Hepatocyte (in vitro differentiated cells): Measurements from ENCODE around the gene GUK1. TPM values are rescaled to one million over a fixed set of nuclear protein-coding genes. Genes with fewer than 3 reads are reported as not detected.

Experiments
- DNase-seq: peaks from one replicate; pipeline ENCODE4 v3.0.0-alpha.2; 2016; ENCODE audit warnings: low spot score
- H2AFZ ChIP-seq: fragments of 200-600 bp; sonication (generic); 2 replicates; pipeline ENCODE4 v1.6.0; 2016; ENCODE audit warnings: antibody characterized with exemption, mild to moderate bottlenecking
- H3K27ac ChIP-seq: fragments of 200-600 bp; sonication (generic); 2 replicates; pipeline ENCODE4 v1.5.1; 2016; ENCODE audit warnings: mild to moderate bottlenecking
- H3K27me3 ChIP-seq: fragments of 200-600 bp; sonication (generic); 2 replicates; pipeline ENCODE4 v1.6.1; 2016
- H3K36me3 ChIP-seq: fragments of 200-600 bp; sonication (generic); replicated peaks from 2 replicates; pipeline ENCODE4 v1.5.1; 2016; ENCODE audit warnings: low read depth; ENCODE audit not compliant: insufficient read depth
- H3K4me1 ChIP-seq: fragments of 200-600 bp; sonication (generic); 2 replicates; pipeline ENCODE4 v1.5.1; 2016; ENCODE audit warnings: mild to moderate bottlenecking, moderate library complexity; ENCODE audit not compliant: insufficient read depth
- H3K4me2 ChIP-seq: fragments of 200-600 bp; sonication (generic); 2 replicates; pipeline ENCODE4 v1.6.0; 2016
- H3K4me3 ChIP-seq: fragments of 200-600 bp; sonication (generic); 2 replicates; pipeline ENCODE4 v1.5.1; 2016; ENCODE audit warnings: mild to moderate bottlenecking
- H3K79me2 ChIP-seq: fragments of 200-600 bp; sonication (generic); 2 replicates; pipeline ENCODE4 v1.6.0; 2017; ENCODE audit warnings: mild to moderate bottlenecking
- H3K9me2 ChIP-seq: fragments of 200-600 bp; sonication (generic); replicated peaks from 2 replicates; pipeline ENCODE4 v1.6.0; 2017; ENCODE audit warnings: mild to moderate bottlenecking; ENCODE audit not compliant: insufficient read depth
- H3K9me3 ChIP-seq: fragments of 200-600 bp; sonication (generic); 2 replicates; pipeline ENCODE4 v1.5.1; 2016; ENCODE audit warnings: low read depth, mild to moderate bottlenecking
- H4K20me1 ChIP-seq: fragments of 200-600 bp; sonication (generic); 2 replicates; pipeline ENCODE4 v1.6.0; 2016; ENCODE audit warnings: mild to moderate bottlenecking; ENCODE audit not compliant: insufficient read depth, poor library complexity, severe bottlenecking
- CTCF ChIP-seq: fragments of 200-600 bp; sonication (generic); IDR thresholded peaks from 2 replicates; pipeline ENCODE4 v1.5.1; 2016; ENCODE audit warnings: antibody characterized with exemption, mild to moderate bottlenecking; ENCODE audit not compliant: poor library complexity
- EZH2 ChIP-seq: fragments of 200-600 bp; sonication (generic); IDR thresholded peaks from 2 replicates; pipeline ENCODE4 v1.6.1; 2016; ENCODE audit warnings: antibody characterized with exemption, mild to moderate bottlenecking, borderline replicate concordance
- EZH2phosphoT487 ChIP-seq: fragments of 200-600 bp; sonication (generic); IDR thresholded peaks from one replicate; pipeline ENCODE4 v1.6.1; 2018; ENCODE audit warnings: antibody characterized with exemption, mild to moderate bottlenecking, low read depth, moderate library complexity; ENCODE audit not compliant: unreplicated experiment, severe bottlenecking
- WGBS: methylation state at CpG from one replicate; pipeline ENCODE4 v1.1.6; 2016; ENCODE audit warnings: low lambda C conversion rate; ENCODE audit errors: missing lambda C conversion rate; 5-methylcytosine and 5-hydroxymethylcytosine counted together
- polyA plus RNA-seq: library from polyadenylated mRNA; unstranded; fragments of >200 nt; fragmentation: Nextera tagmentation; extraction: Ambion mirVana; gene quantifications from 2 replicates; pipeline ENCODE4 v1.2.1, GENCODE V29; 2016
- total RNA-seq: library from RNA; depleted of rRNA; stranded (reverse); fragments of >200 nt; gene quantifications from 2 replicates; pipeline ENCODE4 v1.2.3, GENCODE V29; 2014

The GUK1 gene
- total and polyA plus RNA-seq, 2 experiments from 2014 or later: 158 to 368 TPM

DNA sequence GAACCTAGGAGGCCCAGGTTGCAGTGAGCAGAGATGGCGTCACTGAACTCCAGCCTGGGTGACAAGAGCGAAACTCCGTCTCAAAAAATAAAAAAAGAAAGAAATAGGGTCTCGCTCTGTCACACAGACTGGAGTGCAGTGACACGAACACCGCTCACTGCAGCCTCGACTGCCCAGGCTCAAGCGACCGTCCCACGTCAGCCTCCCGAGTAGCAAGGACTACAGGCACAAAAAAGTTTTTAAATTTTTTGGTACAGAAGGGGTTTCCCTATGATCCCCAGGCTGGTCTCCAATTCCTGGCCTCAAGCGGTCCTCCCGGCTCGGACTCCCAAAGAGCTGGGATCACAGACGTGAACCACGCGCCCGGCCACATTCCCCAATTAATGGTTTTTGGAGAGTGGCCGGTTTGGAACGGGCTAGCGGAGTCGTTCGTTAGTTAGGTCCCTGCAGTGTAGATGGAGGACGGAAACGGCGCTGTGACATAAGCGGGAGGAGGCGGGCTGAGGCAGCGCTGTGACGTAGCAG, 611 bp upstream of the GUK1 start:
- WGBS: 27% methylated on average over 29 of the region's 30 CpGs
- H3K27ac ChIP-seq: peak overlapping the region; percentile 94
- H4K20me1 ChIP-seq: peaks cover 40% of the 10 kb centered on the region
- no peaks in the 10 kb centered on the region for H3K9me2 ChIP-seq
- no peak for DNase-seq
- peaks cover 15% of the 10 kb centered on the region for H3K4me1 ChIP-seq
- H3K4me2 ChIP-seq: peak overlapping the region; percentile 70
- H3K4me3 ChIP-seq: peak overlapping the region; percentile 30
- no peak for TF ChIP-seq EZH2
- TF ChIP-seq CTCF: no peak
- TF ChIP-seq EZH2phosphoT487: no peak
- H3K79me2 ChIP-seq: peaks cover 40% of the 10 kb centered on the region
- H3K36me3 ChIP-seq: no peaks in the 10 kb centered on the region
- peak overlapping the region; percentile 86 for H2AFZ ChIP-seq
- H3K9me3 ChIP-seq: no peaks in the 10 kb centered on the region
- no peaks in the 10 kb centered on the region for H3K27me3 ChIP-seq

DNA sequence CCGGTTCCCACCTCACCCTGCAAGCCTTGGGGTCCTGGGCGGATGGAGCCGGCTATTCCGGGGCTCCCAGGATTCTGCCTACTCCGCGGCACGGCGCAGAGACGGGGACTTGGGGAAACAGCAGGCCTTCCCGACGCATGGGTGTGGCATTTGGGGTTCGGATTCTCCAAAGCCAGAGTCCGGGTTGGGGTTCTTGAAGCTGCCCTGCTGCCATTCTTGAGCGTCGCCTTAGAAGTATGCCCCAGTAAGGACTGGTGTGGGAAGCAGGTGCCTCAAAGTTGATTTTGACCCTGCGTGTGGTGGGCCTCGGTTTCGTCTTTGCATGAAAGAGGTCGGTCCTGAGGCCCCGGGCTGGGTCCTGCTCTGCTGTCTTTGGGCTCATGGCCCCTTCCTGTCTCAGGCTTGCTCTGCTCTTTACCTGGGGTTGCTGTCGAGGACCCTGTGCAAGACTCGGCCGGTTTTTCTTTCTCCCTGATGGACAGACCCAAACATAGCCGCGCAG, 696 bp downstream of the GUK1 start:
- H2AFZ ChIP-seq: peak overlapping the region; percentile 60
- no peaks in the 10 kb centered on the region for H3K36me3 ChIP-seq
- TF ChIP-seq EZH2phosphoT487 (no peak), EZH2 (no peak), CTCF (no peak)
- peak overlapping the region; percentile 98 for H3K27ac ChIP-seq
- H3K27me3 ChIP-seq: no peaks in the 10 kb centered on the region
- peaks cover 53% of the 10 kb centered on the region for H3K79me2 ChIP-seq
- peaks cover 17% of the 10 kb centered on the region for H3K4me1 ChIP-seq
- no peaks in the 10 kb centered on the region for H3K9me3 ChIP-seq
- H3K4me2 ChIP-seq: peak overlapping the region; percentile 99
- WGBS: 20% methylated on average over 24 of the region's 25 CpGs
- H3K9me2 ChIP-seq: no peaks in the 10 kb centered on the region
- no peak for DNase-seq
- H4K20me1 ChIP-seq: peaks cover 52% of the 10 kb centered on the region
- H3K4me3 ChIP-seq: peak overlapping the region; percentile 40

DNA sequence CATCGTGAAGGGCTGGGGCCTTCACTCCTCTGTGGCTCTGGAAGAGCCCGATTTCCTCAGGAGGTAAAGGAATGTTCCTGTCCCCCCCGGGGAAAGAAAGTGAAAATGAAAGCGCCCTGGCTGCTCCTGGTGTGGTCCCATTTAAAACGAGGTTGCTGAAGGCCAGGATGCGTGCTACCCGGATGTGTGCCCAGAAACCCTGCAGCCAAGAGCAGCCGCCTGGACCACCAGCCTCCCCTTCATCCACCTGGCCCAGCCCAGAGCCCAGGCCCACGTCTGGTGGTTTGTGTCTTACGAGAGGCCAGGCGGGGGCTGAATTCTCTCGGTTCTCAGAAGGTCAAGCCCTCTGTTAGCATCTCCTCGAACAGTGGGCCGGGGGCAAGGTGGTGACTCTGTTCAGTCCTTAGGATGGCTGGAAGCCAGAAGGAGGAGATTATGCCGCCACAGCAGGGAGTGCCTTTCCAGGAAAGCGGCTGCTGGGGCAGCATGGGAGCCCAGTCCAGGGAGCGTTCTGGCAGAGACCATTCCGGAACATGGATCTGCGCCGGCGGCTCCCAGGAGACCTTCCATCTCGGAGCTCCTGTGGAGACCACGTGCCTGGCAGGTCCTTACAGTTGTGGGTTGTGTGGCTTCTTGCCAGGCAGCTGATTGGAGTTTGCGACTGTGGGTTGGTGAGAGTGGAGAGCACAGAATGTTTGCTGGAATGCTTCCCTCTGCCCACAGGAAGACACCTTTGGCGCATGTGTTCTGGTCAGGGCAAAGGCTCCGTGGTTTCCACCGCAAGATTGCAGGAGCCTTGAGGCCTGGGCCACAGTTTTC, 1.4 kb downstream of the GUK1 start:
- DNase-seq: peak; percentile 19
- Histone ChIP-seq H3K79me2 (peaks cover 58% of the 10 kb centered on the region), H3K4me2 (peak overlapping the region; percentile 99), H3K4me3 (peak overlapping the region; percentile 40), H3K4me1 (peaks cover 17% of the 10 kb centered on the region), H3K36me3 (no peaks in the 10 kb centered on the region), H3K9me2 (no peaks in the 10 kb centered on the region), H4K20me1 (peaks cover 57% of the 10 kb centered on the region), H2AFZ (no peak overlapping the region), H3K9me3 (no peaks in the 10 kb centered on the region), H3K27me3 (no peaks in the 10 kb centered on the region), H3K27ac (peak overlapping the region; percentile 98)
- TF ChIP-seq CTCF (no peak), EZH2phosphoT487 (no peak), EZH2 (no peak)
- 84% methylated on average over 27 of the region's 27 CpGs for WGBS
